Common myeloid progenitor, CD34-positive (primary cell): ENCODE results near the gene AKR1D1.
"Not testable (repeated sequence)": the region's sequence is repeated elsewhere in the genome, so short reads cannot be mapped to it uniquely, and the experiment has no call there.

ENCODE experiments used
- CTCF ChIA-PET: fragments of 350-600 bp; sonication (Branson Sonifier 250); formaldehyde crosslinking; loops from one replicate; lab custom pipeline; 2021; ENCODE audit warnings: antibody characterized with exemption; lab: Charles Lee
- POLR2A ChIA-PET: fragments of 350-600 bp; sonication (Branson Sonifier 250); formaldehyde crosslinking; loops from one replicate; lab custom pipeline; 2021; ENCODE audit warnings: antibody characterized with exemption; lab: Charles Lee
- DNase-seq, 3 donors: peaks; one replicate each; pipeline versions ENCODE4 v3.0.0 to v3.0.0-alpha.2; 2013
- H3K27ac ChIP-seq, 2 experiments: 1 replicate in 1 of 2; 2 replicates in 1 of 2; pipeline ENCODE4 v1.7.0; 2013; ENCODE audit warnings: inconsistent platforms in 2 of 2, low read length in 2 of 2, mild to moderate bottlenecking in 2 of 2, low read depth in 1 of 2, moderate library complexity in 1 of 2; ENCODE audit not compliant: severe bottlenecking in 2 of 2, insufficient read depth in 1 of 2, poor library complexity in 1 of 2
- H3K27me3 ChIP-seq, 5 experiments: replicated peaks in 2 of 5; 1 replicate in 3 of 5; 2 replicates in 2 of 5; pipeline versions ENCODE4 v1.6.1 to v1.7.0; 2013; ENCODE audit warnings: low read length in 4 of 5, mild to moderate bottlenecking in 2 of 5, moderate library complexity in 2 of 5, inconsistent platforms in 1 of 5; ENCODE audit not compliant: insufficient read depth in 5 of 5, control insufficient read depth in 4 of 5
- H3K36me3 ChIP-seq, 4 experiments: 1 replicate in 2 of 4; 2 replicates in 2 of 4; pipeline versions ENCODE4 v1.6.1 to v1.7.0; 2013; ENCODE audit warnings: low read length in 3 of 4, control low read depth in 1 of 4, mild to moderate bottlenecking in 1 of 4; ENCODE audit not compliant: control insufficient read depth in 4 of 4, insufficient read depth in 4 of 4
- H3K4me1 ChIP-seq, 4 experiments: 1 replicate in 3 of 4; 2 replicates in 1 of 4; pipeline versions ENCODE4 v1.6.1 to v1.7.1; 2013; ENCODE audit warnings: low read length in 3 of 4, mild to moderate bottlenecking in 3 of 4, control low read depth in 1 of 4, inconsistent platforms in 1 of 4, moderate library complexity in 1 of 4; ENCODE audit not compliant: control insufficient read depth in 4 of 4, insufficient read depth in 4 of 4; ENCODE audit errors: control extremely low read depth in 1 of 4
- H3K4me3 ChIP-seq, 7 experiments: 1 replicate in 4 of 7; 2 replicates in 3 of 7; pipeline versions ENCODE4 v1.5.1 to v1.7.0; 2013; ENCODE audit warnings: mild to moderate bottlenecking in 7 of 7, low read length in 6 of 7, moderate library complexity in 6 of 7, inconsistent platforms in 2 of 7, low read depth in 2 of 7, control low read depth in 1 of 7; ENCODE audit not compliant: insufficient read depth in 4 of 7, control insufficient read depth in 1 of 7; ENCODE audit errors: extremely low read depth in 1 of 7
- H3K9me3 ChIP-seq, 5 experiments: 1 replicate in 4 of 5; 2 replicates in 1 of 5; pipeline versions ENCODE4 v1.6.1 to v1.7.1; 2013; ENCODE audit warnings: low read length in 4 of 5, mild to moderate bottlenecking in 2 of 5, inconsistent platforms in 1 of 5, low read depth in 1 of 5, moderate library complexity in 1 of 5; ENCODE audit not compliant: control insufficient read depth in 4 of 5, insufficient read depth in 2 of 5; ENCODE audit errors: control extremely low read depth in 1 of 5
- WGBS: methylation state at CpG from one replicate; pipeline ENCODE4 v1.1.5; 2013; ENCODE audit not compliant: insufficient coverage; 5-methylcytosine and 5-hydroxymethylcytosine counted together

AKR1D1 gene

DNA sequence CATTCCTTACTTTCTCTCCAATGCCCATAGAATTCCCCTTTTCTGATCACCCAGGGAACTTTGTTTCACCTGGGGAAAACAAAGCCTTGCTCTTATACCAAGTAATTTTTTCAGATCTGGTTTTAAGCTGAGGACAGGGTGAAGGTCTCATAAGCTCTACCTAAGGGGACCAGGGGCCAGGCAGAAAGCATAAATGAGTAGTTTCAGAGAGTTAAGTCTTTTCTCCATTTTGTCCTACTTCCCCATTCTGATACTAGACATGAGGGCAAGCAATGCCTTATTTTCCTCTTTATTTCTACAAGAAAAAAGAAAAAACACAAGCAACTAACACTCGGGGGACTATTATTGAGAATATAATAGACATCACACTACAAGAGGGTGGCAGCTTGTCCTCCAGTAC, 2.9 kb downstream of the AKR1D1 start:
- Histone ChIP-seq H3K27me3 (no peaks in the 10 kb centered on the region), H3K36me3 (no peaks in the 10 kb centered on the region), H3K4me1 (no peaks in the 10 kb centered on the region), H3K27ac (no peak overlapping the region), H3K9me3 (peaks cover 0 to 6% (median 0%) of the 10 kb centered on the region in 5 experiments), H3K4me3 (no peak overlapping the region)
- DNase-seq, result peak in 1 of 3 donors; percentile 8
- ChIA-PET POLR2A (no interaction called here), CTCF (no interaction called here)
- WGBS, result no CpG with 5 or more reads among the region's 1 CpG

DNA sequence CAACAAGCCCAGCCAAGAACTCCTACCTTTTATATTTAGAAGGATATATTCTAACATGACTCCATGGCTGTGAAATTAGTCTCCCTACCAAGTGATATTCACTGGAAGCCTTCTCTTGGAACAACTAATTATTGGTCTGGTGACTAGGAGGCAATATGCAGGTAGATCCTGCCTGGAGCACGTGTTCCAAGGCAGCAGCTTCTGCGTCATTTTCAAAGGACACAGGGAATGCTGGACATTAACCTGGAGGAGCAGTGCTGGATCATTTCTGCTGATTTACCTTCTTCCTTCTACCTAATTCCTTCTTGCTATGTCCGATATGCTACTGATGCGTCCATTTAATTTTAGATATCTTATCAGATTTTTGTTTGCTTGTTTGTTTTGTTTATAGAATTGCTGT, 5.6 kb downstream of the AKR1D1 start:
- H3K4me3 ChIP-seq, result no peak overlapping the region
- no peaks in the 10 kb centered on the region for H3K9me3 ChIP-seq
- H3K36me3 ChIP-seq, result no peaks in the 10 kb centered on the region
- no peak overlapping the region for H3K27ac ChIP-seq
- POLR2A ChIA-PET, result no interaction called here
- WGBS, result 95% methylated on average over 2 of the region's 4 CpGs
- no peaks in the 10 kb centered on the region for H3K4me1 ChIP-seq
- CTCF ChIA-PET, result no interaction called here
- no peaks in the 10 kb centered on the region for H3K27me3 ChIP-seq
- no peak for DNase-seq

DNA sequence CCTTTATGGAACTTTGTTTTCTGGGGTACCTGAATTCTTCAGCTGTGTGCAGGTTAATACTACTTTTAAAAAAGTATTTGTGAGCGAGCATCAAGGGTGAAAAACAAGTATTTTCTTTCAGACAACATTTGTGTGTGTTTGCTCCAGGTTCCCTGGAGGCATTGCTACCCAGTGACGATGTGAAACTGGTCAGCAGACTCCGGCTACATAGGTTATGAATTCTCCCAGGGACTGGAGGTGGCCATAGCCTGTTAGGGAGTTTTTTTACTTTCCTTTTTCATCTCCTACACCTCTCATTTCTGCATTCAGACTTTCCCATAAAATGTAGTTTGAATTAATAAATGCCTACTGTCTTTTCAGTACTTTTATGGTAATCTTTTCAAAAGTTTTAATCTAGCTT, 7.6 kb downstream of the AKR1D1 start:
- ChIA-PET CTCF (no interaction called here), POLR2A (no interaction called here)
- H3K4me1 ChIP-seq, result no peaks in the 10 kb centered on the region
- no peaks in the 10 kb centered on the region for H3K9me3 ChIP-seq
- no peak for DNase-seq
- 92% methylated on average over 2 of the region's 3 CpGs for WGBS
- no peaks in the 10 kb centered on the region for H3K27me3 ChIP-seq
- no peaks in the 10 kb centered on the region for H3K36me3 ChIP-seq
- no peak overlapping the region for H3K27ac ChIP-seq
- H3K4me3 ChIP-seq, result no peak overlapping the region

DNA sequence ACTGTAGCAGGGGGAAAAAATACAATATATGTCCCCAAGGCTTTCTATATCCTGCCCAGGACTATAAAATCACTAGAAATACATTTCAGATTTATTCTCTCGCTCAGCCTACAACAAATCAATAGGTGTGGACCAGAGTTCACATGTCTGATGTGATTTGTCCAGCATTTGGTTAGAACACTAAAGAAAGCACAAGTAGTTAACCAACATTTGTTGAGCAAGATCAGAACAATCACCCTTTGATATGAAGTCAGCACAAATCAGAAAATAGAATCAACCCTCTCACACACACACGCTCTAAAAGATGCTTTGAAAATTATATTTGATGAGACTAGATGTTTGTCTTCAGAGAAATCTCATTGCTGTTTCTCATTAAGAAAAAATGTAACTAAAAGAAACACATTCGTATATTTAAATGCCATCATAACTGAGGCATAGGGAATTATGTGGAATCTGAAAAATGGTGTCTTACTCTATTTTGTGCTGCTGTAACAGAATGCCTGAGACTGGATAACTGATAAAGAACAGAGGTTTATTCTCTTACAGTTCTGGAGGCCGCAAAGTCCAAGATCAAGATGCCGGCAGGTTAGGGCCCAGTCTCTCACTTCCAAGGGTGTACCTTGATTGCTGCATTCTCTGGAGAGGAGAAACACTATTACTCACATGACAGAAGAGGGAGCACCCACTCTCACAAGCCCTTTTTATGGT, 10.5 kb downstream of the AKR1D1 start:
- Histone ChIP-seq H3K36me3 (no peaks in the 10 kb centered on the region), H3K4me3 (no peak overlapping the region), H3K4me1 (no peaks in the 10 kb centered on the region), H3K27ac (no peak overlapping the region), H3K9me3 (no peaks in the 10 kb centered on the region), H3K27me3 (no peaks in the 10 kb centered on the region)
- POLR2A ChIA-PET, result no interaction called here
- no peak for DNase-seq
- CTCF ChIA-PET, result interaction anchor here (1.5 kb wide), 1 partner anchor 10 kb away, joined by 4 read pairs; no protein-coding TSS in a partner anchor
- WGBS, result 100% methylated on average over 2 of the region's 5 CpGs

DNA sequence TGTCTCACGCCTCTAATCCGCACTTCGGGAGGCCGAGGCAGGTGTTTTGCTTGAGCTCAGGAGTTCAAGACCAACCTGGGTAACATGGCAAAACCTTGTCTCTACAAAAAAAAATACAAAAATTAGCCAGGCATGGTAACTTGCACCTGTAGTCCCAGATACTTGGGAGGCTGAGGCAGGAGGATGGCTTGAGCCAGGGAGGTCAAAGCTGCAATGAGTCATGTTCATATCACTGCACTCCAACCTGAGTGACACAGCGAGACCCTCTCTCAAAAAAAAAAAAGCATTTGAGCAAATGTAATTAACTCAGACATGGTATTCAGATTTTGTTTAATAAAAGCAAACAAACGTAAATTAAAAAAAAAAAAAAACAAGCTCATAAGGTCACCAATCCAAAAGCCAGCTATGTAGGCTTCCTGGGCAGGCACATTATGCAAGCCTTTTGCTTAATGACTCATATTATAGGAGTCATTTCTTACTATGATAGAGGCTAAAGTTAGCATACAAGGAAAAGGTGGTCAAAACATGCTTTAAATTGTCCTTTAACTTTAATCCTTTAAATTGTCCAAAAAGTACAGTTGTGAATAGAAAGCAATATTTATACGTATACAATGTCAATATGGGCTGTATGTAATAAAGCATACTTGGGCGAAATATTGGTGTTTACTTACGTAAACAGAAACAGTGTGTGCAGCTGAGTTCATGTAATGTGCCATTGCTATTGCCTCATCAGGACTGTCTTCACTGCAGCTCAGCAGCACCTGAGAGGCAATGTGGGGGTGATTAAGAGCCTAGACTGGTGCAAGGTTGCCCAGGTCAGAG, 13.0 kb downstream of the AKR1D1 start:
- H3K9me3 ChIP-seq, result no peaks in the 10 kb centered on the region
- no peaks in the 10 kb centered on the region for H3K36me3 ChIP-seq
- CTCF ChIA-PET, result no interaction called here
- H3K27me3 ChIP-seq, result no peaks in the 10 kb centered on the region
- POLR2A ChIA-PET, result no interaction called here
- DNase-seq, result peak in 1 of 3 donors; percentile 9
- H3K4me1 ChIP-seq, result no peaks in the 10 kb centered on the region
- no peak overlapping the region for H3K4me3 ChIP-seq
- H3K27ac ChIP-seq, result no peak overlapping the region
- WGBS, result 100% methylated on average over 1 of the region's 9 CpGs

DNA sequence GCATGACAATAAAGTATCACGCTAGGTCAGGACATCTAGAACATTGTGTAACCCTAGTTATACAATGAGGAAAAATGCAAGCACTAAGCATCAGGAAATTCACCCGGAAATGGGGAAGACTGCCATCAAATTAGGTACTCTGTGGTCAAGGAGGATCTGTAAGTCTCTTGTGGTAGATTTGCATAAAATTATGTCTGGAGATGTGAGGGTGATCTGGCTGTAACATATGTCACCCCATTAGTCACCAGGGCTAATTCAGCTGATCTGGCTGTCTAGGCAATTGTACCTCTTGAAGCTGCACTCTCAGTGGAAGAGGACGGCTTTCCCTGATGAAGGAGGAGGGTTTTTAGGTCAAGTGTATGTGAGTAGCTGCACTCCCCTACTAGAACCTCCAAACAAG, 14.8 kb downstream of the AKR1D1 start:
- WGBS, result 80% methylated on average over 2 of the region's 3 CpGs
- DNase-seq, result peak in 2 of 3 donors; percentile 10 to 37
- no peak overlapping the region for H3K4me3 ChIP-seq
- no peaks in the 10 kb centered on the region for H3K36me3 ChIP-seq
- ChIA-PET CTCF (interaction anchor here (1.5 kb wide), 1 partner anchor 19 kb away, joined by 3 read pairs; no protein-coding TSS in a partner anchor), POLR2A (no interaction called here)
- no peaks in the 10 kb centered on the region for H3K9me3 ChIP-seq
- no peaks in the 10 kb centered on the region for H3K4me1 ChIP-seq
- H3K27ac ChIP-seq, result no peak overlapping the region
- no peaks in the 10 kb centered on the region for H3K27me3 ChIP-seq

DNA sequence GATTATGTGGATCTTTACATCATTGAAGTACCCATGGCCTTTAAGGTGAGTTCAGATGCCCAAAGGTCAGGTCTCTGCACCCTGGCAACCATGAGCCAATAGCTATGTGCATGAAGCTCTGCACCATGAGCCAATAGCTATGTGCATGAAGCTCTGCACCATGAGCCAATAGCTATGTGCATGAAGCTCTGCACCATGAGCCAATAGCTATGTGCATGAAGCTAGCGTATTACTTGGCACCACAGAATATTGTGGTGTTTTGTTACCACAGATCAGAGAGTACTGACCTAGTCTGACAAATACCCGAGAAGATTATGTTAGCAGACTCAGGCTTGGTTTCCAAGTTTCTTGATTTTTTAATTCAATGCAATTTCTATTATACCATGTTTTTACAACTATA, 15.6 kb downstream of the AKR1D1 start:
- WGBS, result 100% methylated on average over 2 of the region's 2 CpGs
- H3K4me3 ChIP-seq, DNase-seq, H3K4me1 ChIP-seq, H3K27ac ChIP-seq, POLR2A ChIA-PET, H3K36me3 ChIP-seq, H3K9me3 ChIP-seq, H3K27me3 ChIP-seq: not testable (repeated sequence)
- CTCF ChIA-PET, result interaction anchor here (0.7 to 1.7 kb wide), 4 partner anchors 10 to 647 kb away, joined by 3 to 4 read pairs (median 3); no protein-coding TSS in a partner anchor
